Activated CD4-positive, alpha-beta T cell treated with anti-CD3 and anti-CD28 coated beads for 36 hours (primary cell): ENCODE results near the gene COL7A1. TPM values are rescaled to one million over a fixed set of nuclear protein-coding genes. Genes with fewer than 3 reads are reported as not detected.
"Not testable (repeated sequence)": the region's sequence is repeated elsewhere in the genome, so short reads cannot be mapped to it uniquely, and the experiment has no call there.

Experiments used
- ATAC-seq: fragments of 200-7000 bp; cut with Tn5 transposase; one replicate; pipeline ENCODE4 v1.10.0; 2021; ENCODE audit warnings: mild to moderate bottlenecking, moderate library complexity
- CTCF ChIA-PET: fragments of 350-600 bp; sonication (Branson Sonifier 250); formaldehyde crosslinking; loops from one replicate; lab custom pipeline; 2021; ENCODE audit warnings: antibody characterized with exemption; lab: Charles Lee
- POLR2A ChIA-PET: fragments of 350-600 bp; sonication (Branson Sonifier 250); formaldehyde crosslinking; loops from one replicate; lab custom pipeline; 2021; ENCODE audit warnings: antibody characterized with exemption, inconsistent platforms; lab: Charles Lee
- DNase-seq: peaks from one replicate; pipeline ENCODE4 v3.0.0-alpha.2; 2020
- H3K27ac Mint-ChIP-seq: one replicate; pipeline ENCODE4 v1.8.0; 2021; ENCODE audit warnings: mixed read lengths
- H3K27me3 Mint-ChIP-seq: one replicate; pipeline ENCODE4 v1.8.0; 2021; ENCODE audit warnings: mixed read lengths
- H3K36me3 Mint-ChIP-seq: one replicate; pipeline ENCODE4 v1.8.0; 2021; ENCODE audit warnings: low read depth, mixed read lengths
- H3K4me1 Mint-ChIP-seq: one replicate; pipeline ENCODE4 v1.8.0; 2021; ENCODE audit warnings: mixed read lengths
- H3K4me3 Mint-ChIP-seq: one replicate; pipeline ENCODE4 v1.8.0; 2021; ENCODE audit warnings: mild to moderate bottlenecking, moderate library complexity, mixed read lengths
- H3K9me3 Mint-ChIP-seq: one replicate; pipeline ENCODE4 v1.8.0; 2021; ENCODE audit warnings: low read depth, mixed read lengths
- intact Hi-C, 2 experiments: fragments of 100-400 bp; cut with DNase I in 1 of 2; cut with micrococcal nuclease in 1 of 2; formaldehyde crosslinking; loops; one replicate each; pipeline versions ENCODE4 v1.14.2 to v1.15.1; 2022 to 2024; cut with DNase I, micrococcal nuclease
- total RNA-seq, 2 experiments: library from RNA; stranded (reverse); gene quantifications; one replicate each; pipeline ENCODE4 v1.2.3, GENCODE V29; 2021

Gene COL7A1
- total RNA-seq, 2 experiments from 2014 or later: 0.65 to 0.85 TPM

DNA sequence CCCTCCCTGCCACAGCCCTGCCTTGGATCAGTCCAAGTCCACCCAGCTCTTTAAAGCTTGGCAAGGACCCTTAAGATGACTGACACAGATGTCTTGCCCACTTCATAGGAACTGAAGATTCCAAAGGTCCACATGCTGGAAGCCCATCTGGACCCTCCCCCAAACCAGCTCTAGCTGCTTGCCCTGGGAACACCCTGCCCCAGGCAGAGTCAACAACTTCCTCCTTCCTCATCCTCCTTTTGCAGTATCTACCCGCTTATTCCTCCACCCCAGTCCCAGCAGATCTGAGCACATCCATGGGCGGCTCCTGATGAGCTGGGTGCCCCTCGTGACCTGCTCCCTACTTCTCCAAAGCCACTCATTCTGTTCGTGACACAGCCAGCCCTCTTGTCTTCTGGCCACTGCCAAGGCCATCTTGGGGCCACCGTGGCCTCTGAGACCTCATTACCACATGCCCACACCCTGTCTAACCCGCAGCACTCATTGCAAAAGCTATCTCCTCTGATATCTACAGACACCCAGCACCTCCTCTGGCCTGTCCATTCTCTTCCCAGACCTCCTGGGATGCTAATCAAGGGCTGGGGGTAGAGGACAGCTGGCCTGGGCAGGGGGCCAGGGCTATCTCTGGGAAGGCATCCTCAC lies 36.5 kb downstream of the COL7A1 start:
- DNase-seq: no peak
- intact Hi-C loops: loop anchor here (1.0 to 10.0 kb wide), 12 partner anchors 49 to 534 kb away; partner anchors contain the start of genes UQCRC1 (in 2 of the 2), ARIH2 (in 1 of the 2), NCKIPSD (in 1 of the 2) and NME6 (in 1 of the 2)
- ChIA-PET POLR2A (interaction anchor here (1.0 kb wide), 1 partner anchor 119 kb away, joined by 4 read pairs; the partner anchor contains the start of gene CCDC51), CTCF (interaction anchor here (0.6 to 5.0 kb wide), 21 partner anchors 9 to 1052 kb away, joined by 3 to 43 read pairs (median 4); partner anchors contain the start of genes CCDC51, SLC26A6, TMA7 and UQCRC1)
- Mint-ChIP-seq H3K27ac (peak overlapping the region; percentile 79), H3K36me3 (peaks cover 11% of the 10 kb centered on the region), H3K9me3 (no peaks in the 10 kb centered on the region), H3K27me3 (no peaks in the 10 kb centered on the region), H3K4me1 (peaks cover 23% of the 10 kb centered on the region), H3K4me3 (peak overlapping the region; percentile 5)
- no peak for ATAC-seq

- peak; percentile 100 for DNase-seq
- intact Hi-C loops: loop anchor here (1.0 to 10.0 kb wide), 25 partner anchors 50 to 1176 kb away; partner anchors contain the start of genes CCDC51 (in 2 of the 2), IP6K2 (in 2 of the 2), NME6 (in 2 of the 2) and QRICH1 (in 2 of the 2)
- no peaks in the 10 kb centered on the region for H3K27me3 Mint-ChIP-seq
- H3K27ac Mint-ChIP-seq: peak within 1 kb of the TSS; percentile 93
- peak within 1 kb of the TSS; percentile 87 for H3K4me3 Mint-ChIP-seq
- H3K36me3 Mint-ChIP-seq: peaks cover 11% of the 10 kb centered on the region
- ChIA-PET POLR2A (interaction anchor here (0.8 to 1.3 kb wide), 12 partner anchors 12 to 450 kb away, joined by 3 to 7 read pairs (median 4); partner anchors contain the start of genes ATRIP, CDC25A, IP6K2 and WDR6), CTCF (interaction anchor here (0.5 to 5.0 kb wide), 21 partner anchors 8 to 549 kb away, joined by 3 to 43 read pairs (median 3); partner anchors contain the start of genes CCDC51, SLC26A6, TMA7 and UQCRC1)
- H3K9me3 Mint-ChIP-seq: no peaks in the 10 kb centered on the region
- peaks cover 23% of the 10 kb centered on the region for H3K4me1 Mint-ChIP-seq
- ATAC-seq: peak; percentile 91
Observed at GRCh38 chr3:48556796-48557626, 38.1 kb downstream of the COL7A1 start, which contains the start of gene PFKFB4. Gene PFKFB4, minus strand, starts transcription at chr3:48556803. Its CDS starts 26 bp downstream, at chr3:48556777.

- intact Hi-C loops: loop anchor here (1.0 to 10.0 kb wide), 15 partner anchors 51 to 1175 kb away; partner anchors contain the start of genes ARIH2 (in 1 of the 2), ATRIP (in 1 of the 2), CCDC51 (in 1 of the 2) and CDC25A (in 1 of the 2)
- DNase-seq: no peak
- Mint-ChIP-seq H3K27ac (peak overlapping the region; percentile 80), H3K36me3 (peaks cover 11% of the 10 kb centered on the region), H3K9me3 (no peaks in the 10 kb centered on the region), H3K27me3 (no peaks in the 10 kb centered on the region), H3K4me3 (peak overlapping the region; percentile 87), H3K4me1 (peaks cover 23% of the 10 kb centered on the region)
- ChIA-PET CTCF (interaction anchor here (0.5 to 5.0 kb wide), 17 partner anchors 7 to 550 kb away, joined by 3 to 43 read pairs (median 3); partner anchors contain the start of genes CCDC51, SLC26A6, TMA7 and ZNF589), POLR2A (interaction anchor here (0.5 to 1.3 kb wide), 13 partner anchors 11 to 451 kb away, joined by 3 to 7 read pairs (median 4); partner anchors contain the start of genes ATRIP, CDC25A, IP6K2 and WDR6)
- ATAC-seq: no peak
Observed at GRCh38 chr3:48555949-48556795, 39.0 kb downstream of the COL7A1 start.

GRCh38 chr3:48555231-48555948 lies 39.7 kb downstream of the COL7A1 start:
- ATAC-seq (no peak), DNase-seq (no peak)
- peak overlapping the region; percentile 87 for H3K4me3 Mint-ChIP-seq
- peaks cover 13% of the 10 kb centered on the region for H3K36me3 Mint-ChIP-seq
- H3K27me3 Mint-ChIP-seq: no peaks in the 10 kb centered on the region
- H3K9me3 Mint-ChIP-seq: no peaks in the 10 kb centered on the region
- ChIA-PET CTCF (interaction anchor here (1.0 to 5.0 kb wide), 4 partner anchors 80 to 119 kb away, joined by 3 to 43 read pairs (median 11); partner anchors contain the start of genes CCDC51, SLC26A6 and TMA7), POLR2A (no interaction called here)
- H3K4me1 Mint-ChIP-seq: peaks cover 23% of the 10 kb centered on the region
- intact Hi-C loops: loop anchor here (5.0 to 10.0 kb wide), 6 partner anchors 52 to 537 kb away; partner anchors contain the start of genes ARIH2 (in 1 of the 2), NME6 (in 1 of the 2), QRICH1 (in 1 of the 2) and UQCRC1 (in 1 of the 2)
- peak overlapping the region; percentile 67 for H3K27ac Mint-ChIP-seq

- H3K4me3 Mint-ChIP-seq: peak overlapping the region; percentile 87
- no peak overlapping the region for H3K27ac Mint-ChIP-seq
- CTCF ChIA-PET: interaction anchor here (0.5 to 2.6 kb wide), 9 partner anchors 14 to 527 kb away, joined by 3 to 12 read pairs (median 3); no protein-coding TSS in a partner anchor
- peaks cover 14% of the 10 kb centered on the region for H3K36me3 Mint-ChIP-seq
- no peak for ATAC-seq
- POLR2A ChIA-PET: no interaction called here
- no peaks in the 10 kb centered on the region for H3K9me3 Mint-ChIP-seq
- H3K27me3 Mint-ChIP-seq: no peaks in the 10 kb centered on the region
- peaks cover 23% of the 10 kb centered on the region for H3K4me1 Mint-ChIP-seq
- intact Hi-C loops: loop anchor here in 1 of 2 experiments (10.0 kb wide), 2 partner anchors 249 to 289 kb away; partner anchors contain the start of gene NME6
- DNase-seq: no peak
Observed at GRCh38 chr3:48553886-48554845, 41.0 kb downstream of the COL7A1 start.

DNA sequence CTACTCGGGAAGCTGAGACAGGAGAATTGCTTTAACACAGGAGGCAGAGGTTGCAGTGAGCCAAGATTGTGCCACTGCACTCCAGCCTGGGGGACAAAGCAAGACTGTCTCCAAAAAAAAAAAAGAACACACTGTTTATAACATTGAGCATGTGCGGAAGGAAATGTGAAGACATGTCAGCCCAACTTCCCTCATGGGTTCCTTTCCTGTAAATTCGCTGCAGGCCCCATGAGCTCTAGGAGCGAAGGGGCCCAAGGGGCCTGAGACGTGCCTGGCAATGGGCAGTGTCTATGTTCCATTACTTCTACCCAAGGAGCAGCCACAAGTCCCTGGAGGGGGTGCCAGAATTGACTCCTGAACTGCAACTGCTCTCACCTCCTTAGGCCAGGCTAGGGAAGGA lies 41.8 kb downstream of the COL7A1 start:
- DNase-seq (no peak), ATAC-seq (no peak)
- ChIA-PET POLR2A (no interaction called here), CTCF (interaction anchor here (0.5 to 2.6 kb wide), 8 partner anchors 13 to 527 kb away, joined by 3 to 12 read pairs (median 3); partner anchors contain the start of gene SLC26A6)
- Mint-ChIP-seq H3K27ac (no peak overlapping the region), H3K36me3 (peaks cover 18% of the 10 kb centered on the region), H3K27me3 (no peaks in the 10 kb centered on the region), H3K9me3 (no peaks in the 10 kb centered on the region), H3K4me1 (peaks cover 24% of the 10 kb centered on the region), H3K4me3 (no peak overlapping the region)
- intact Hi-C loops: loop anchor here in 1 of 2 experiments (10.0 kb wide), 2 partner anchors 249 to 289 kb away; partner anchors contain the start of gene NME6

DNA sequence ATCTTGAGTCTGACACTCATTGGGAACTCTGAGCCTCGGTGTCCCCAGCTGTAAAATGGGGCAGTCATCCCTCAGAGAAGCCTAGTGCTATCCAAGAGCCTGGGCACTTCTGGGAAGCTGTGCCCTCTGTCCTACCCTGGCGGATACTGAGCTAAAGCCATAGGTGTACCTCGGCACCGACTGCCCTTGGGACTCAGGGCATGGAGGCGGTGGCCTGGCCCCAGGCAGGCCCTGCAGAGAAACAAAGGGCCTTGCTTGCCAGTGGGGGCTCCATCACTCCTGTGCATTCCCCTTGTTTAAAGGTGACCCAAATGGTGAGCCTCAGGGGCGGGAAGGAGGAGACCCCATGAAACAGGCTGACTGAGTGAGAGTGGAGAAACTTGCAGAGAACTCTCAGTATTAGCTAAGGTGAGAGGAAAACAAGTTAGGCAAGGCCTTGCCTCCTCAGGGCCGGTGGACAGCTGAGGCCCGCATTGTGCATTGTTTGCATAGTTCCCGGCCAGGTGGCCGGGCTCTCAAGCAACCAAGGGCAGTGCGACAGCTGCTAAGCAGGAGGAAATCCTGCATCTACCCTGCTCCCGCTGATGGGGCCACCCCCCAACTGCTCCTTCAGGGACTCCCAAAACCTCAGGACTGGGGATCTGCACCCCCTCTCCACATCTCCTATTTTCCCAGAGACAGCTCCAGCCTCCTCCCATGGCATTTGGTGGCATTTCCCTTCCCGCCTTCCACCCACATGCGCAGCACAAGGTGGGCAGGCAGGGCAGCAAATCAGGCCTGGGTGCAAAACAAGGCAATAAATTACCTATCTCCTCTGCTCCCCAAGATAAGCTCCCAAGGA lies 42.8 kb downstream of the COL7A1 start:
- H3K27me3 Mint-ChIP-seq: no peaks in the 10 kb centered on the region
- no peak overlapping the region for H3K4me3 Mint-ChIP-seq
- H3K4me1 Mint-ChIP-seq: peaks cover 21% of the 10 kb centered on the region
- DNase-seq (no peak), ATAC-seq (no peak)
- H3K9me3 Mint-ChIP-seq: no peaks in the 10 kb centered on the region
- H3K36me3 Mint-ChIP-seq: peaks cover 26% of the 10 kb centered on the region
- H3K27ac Mint-ChIP-seq: no peak overlapping the region
- CTCF ChIA-PET: interaction anchor here (0.9 to 4.0 kb wide), 3 partner anchors 83 to 151 kb away, joined by 3 to 39 read pairs (median 12); partner anchors contain the start of gene SLC26A6
- POLR2A ChIA-PET: no interaction called here
- intact Hi-C loops: loop anchor here in 1 of 2 experiments (10.0 kb wide), 2 partner anchors 248 to 288 kb away; partner anchors contain the start of gene NME6

- CTCF ChIA-PET: interaction anchor here (0.9 to 4.0 kb wide), 2 partner anchors 42 to 150 kb away, joined by 3 to 39 read pairs; no protein-coding TSS in a partner anchor
- H3K9me3 Mint-ChIP-seq: not testable (repeated sequence)
- H3K4me1 Mint-ChIP-seq: peaks cover 24% of the 10 kb centered on the region
Observed at GRCh38 chr3:48551651-48552050, 43.5 kb downstream of the COL7A1 start.

More at GRCh38 chr3:48551651-48552050, 43.5 kb downstream of the COL7A1 start:
- ATAC-seq, POLR2A ChIA-PET, H3K4me3 Mint-ChIP-seq, H3K27ac Mint-ChIP-seq, DNase-seq, H3K27me3 Mint-ChIP-seq: not testable (repeated sequence)
- peaks cover 31% of the 10 kb centered on the region for H3K36me3 Mint-ChIP-seq
- intact Hi-C loops: loop anchor here in 1 of 2 experiments (10.0 kb wide), 2 partner anchors 247 to 287 kb away; partner anchors contain the start of gene NME6
